Tibial nerve (tissue), 4 donors: ENCODE data around the gene FXYD7. TPM values are rescaled to one million over a fixed set of nuclear protein-coding genes. Genes with fewer than 3 reads are reported as not detected.
A peak's percentile ranks its signal among the peaks of the same experiment; 100 is the strongest.

Source experiments
- DNase-seq, 2 donors: peaks; one replicate each; pipeline ENCODE4 v3.0.0-alpha.2; 2019; ENCODE audit warnings: low spot score in 2 of 2
- H3K27ac ChIP-seq, 4 donors: fragments of 200-600 bp; sonication (generic) in 3 of 4; one replicate each; pipeline ENCODE4 v1.5.1; 2017 to 2019; ENCODE audit warnings: mild to moderate bottlenecking in 1 of 4
- H3K27me3 ChIP-seq, 2 donors: fragments of 200-600 bp; sonication (generic) in 1 of 2; one replicate each; pipeline versions ENCODE4 v1.5.1 to v1.6.0; 2017 to 2019
- H3K36me3 ChIP-seq, 3 donors: fragments of 200-600 bp; sonication (generic); one replicate each; pipeline ENCODE4 v1.5.1; 2018 to 2019
- H3K4me1 ChIP-seq, 4 donors: fragments of 200-600 bp; sonication (generic) in 3 of 4; one replicate each; pipeline ENCODE4 v1.5.1; 2017 to 2019
- H3K4me3 ChIP-seq, 4 donors: fragments of 200-600 bp; sonication (generic) in 3 of 4; one replicate each; pipeline ENCODE4 v1.5.1; 2017 to 2019; ENCODE audit warnings: mild to moderate bottlenecking in 1 of 4, moderate library complexity in 1 of 4
- H3K9me3 ChIP-seq, 4 donors: fragments of 200-600 bp; sonication (generic) in 3 of 4; one replicate each; pipeline ENCODE4 v1.5.1; 2017 to 2019
- EP300 ChIP-seq, 2 donors: sonication (generic); formaldehyde crosslinking; IDR thresholded peaks; one replicate each; pipeline ENCODE4 v1.6.1; 2017; ENCODE audit warnings: antibody characterized with exemption in 2 of 2, mild to moderate bottlenecking in 1 of 2
- POLR2A ChIP-seq, 2 donors: fragments of 450-650 bp; IDR thresholded peaks; one replicate each; pipeline ENCODE4 v1.6.1; 2017; ENCODE audit warnings: antibody characterized with exemption in 2 of 2, mild to moderate bottlenecking in 2 of 2, moderate library complexity in 2 of 2
- WGBS, 2 donors: methylation state at CpG; one replicate each; pipeline ENCODE4 v1.1.5; 2018; 5-methylcytosine and 5-hydroxymethylcytosine counted together
- total RNA-seq, 4 donors: library from RNA; depleted of rRNA; stranded (reverse); fragments of >200 nt; gene quantifications; one replicate each; pipeline ENCODE4 v1.1.0, GENCODE V29; 2016
- TF ChIP-seq, protein P1 (sequence below), 5 experiments: fragments of 200-600 bp in 3 of 5; fragments of 450-650 bp in 2 of 5; sonication (generic) in 3 of 5; IDR thresholded peaks; one replicate each; pipeline ENCODE4 v1.5.1; 2016 to 2019; ENCODE audit warnings: antibody characterized with exemption in 5 of 5, mild to moderate bottlenecking in 3 of 5, moderate library complexity in 2 of 5

FXYD7 gene
- total RNA-seq, 4 donors from 2014 or later, result 2.5 to 5.9 (median 5.7) TPM; not detected in 1

DNA sequence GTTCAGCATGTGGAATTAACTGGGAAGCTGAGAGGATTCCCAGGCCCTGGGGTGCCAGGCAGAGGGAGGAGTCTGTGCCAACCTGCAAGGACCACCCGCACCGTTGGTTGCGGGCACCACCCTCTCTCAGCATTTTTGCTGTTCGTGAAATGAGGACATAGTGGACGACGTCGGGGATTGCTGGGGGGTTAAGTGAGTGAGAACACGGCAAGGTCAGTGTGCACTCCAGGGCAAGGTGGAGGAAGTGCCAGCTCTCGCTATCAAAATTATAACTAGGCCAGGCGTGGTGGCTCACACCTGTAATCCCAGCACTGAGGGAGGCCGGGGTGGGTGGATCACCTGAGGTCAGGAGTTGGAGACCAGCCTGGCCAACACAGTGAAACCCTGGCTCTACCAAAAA lies 25.3 kb upstream of the FXYD7 start:
- TF ChIP-seq, protein P1, sequence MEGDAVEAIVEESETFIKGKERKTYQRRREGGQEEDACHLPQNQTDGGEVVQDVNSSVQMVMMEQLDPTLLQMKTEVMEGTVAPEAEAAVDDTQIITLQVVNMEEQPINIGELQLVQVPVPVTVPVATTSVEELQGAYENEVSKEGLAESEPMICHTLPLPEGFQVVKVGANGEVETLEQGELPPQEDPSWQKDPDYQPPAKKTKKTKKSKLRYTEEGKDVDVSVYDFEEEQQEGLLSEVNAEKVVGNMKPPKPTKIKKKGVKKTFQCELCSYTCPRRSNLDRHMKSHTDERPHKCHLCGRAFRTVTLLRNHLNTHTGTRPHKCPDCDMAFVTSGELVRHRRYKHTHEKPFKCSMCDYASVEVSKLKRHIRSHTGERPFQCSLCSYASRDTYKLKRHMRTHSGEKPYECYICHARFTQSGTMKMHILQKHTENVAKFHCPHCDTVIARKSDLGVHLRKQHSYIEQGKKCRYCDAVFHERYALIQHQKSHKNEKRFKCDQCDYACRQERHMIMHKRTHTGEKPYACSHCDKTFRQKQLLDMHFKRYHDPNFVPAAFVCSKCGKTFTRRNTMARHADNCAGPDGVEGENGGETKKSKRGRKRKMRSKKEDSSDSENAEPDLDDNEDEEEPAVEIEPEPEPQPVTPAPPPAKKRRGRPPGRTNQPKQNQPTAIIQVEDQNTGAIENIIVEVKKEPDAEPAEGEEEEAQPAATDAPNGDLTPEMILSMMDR (IDR thresholded peaks at IDR 0.05), result no peak
- TF ChIP-seq POLR2A (IDR thresholded peaks at IDR 0.05) (no peak), EP300 (IDR thresholded peaks at IDR 0.05) (no peak)
- H3K9me3 ChIP-seq, result no peaks in the 10 kb centered on the region
- H3K36me3 ChIP-seq, result no peaks in the 10 kb centered on the region
- no peak overlapping the region for H3K4me3 ChIP-seq
- peak overlapping the region; percentile 82 to 99 (median 90) for H3K27ac ChIP-seq
- DNase-seq, result no peak
- H3K27me3 ChIP-seq, result no peaks in the 10 kb centered on the region
- WGBS, 2 donors, result 50 to 60% methylated on average over 11 of the region's 11 CpGs
- H3K4me1 ChIP-seq, result peaks cover 0 to 98% (median 41%) of the 10 kb centered on the region in 4 donors

DNA sequence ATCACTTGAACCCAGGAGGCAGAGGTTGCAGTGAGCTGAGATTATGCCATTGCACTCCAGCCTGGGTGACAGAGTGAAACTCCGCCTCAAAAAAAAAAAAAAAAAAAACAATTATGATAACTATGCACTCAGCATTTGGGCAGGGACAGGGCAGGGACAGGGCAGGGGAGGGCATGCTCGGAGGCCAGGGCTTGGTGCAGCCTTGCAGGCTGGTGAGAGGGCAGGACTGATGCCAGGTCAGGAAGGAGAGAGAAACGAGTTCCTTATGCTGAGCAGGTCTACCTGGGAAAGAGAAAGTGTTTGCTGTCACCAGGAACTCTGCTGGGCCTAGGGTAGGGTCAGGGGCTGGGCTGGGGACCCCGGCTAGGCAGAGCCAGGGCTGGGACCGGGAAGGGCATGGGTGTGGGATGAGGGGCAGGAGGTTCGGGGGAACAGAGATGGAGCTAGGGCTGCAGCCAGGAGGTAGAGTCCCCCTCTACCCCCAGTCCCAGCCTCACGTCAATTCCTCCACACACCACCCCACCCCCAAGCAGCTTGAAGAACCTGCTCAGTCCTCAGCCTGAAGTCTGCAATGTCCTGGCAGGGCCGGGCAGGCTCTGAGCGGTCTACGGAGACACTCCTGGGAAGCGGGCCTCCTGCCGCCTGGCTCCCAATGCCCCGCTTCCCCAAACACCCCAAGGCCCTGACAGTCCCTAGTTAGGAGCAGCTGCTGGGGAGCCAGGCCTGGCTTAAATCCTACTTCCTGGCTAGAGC lies 24.6 kb upstream of the FXYD7 start:
- TF ChIP-seq, protein P1 (IDR thresholded peaks at IDR 0.05), result no peak
- TF ChIP-seq EP300 (IDR thresholded peaks at IDR 0.05) (no peak), POLR2A (IDR thresholded peaks at IDR 0.05) (no peak)
- no peak for DNase-seq
- Histone ChIP-seq H3K4me1 (peaks cover 0 to 99% (median 47%) of the 10 kb centered on the region in 4 donors), H3K27ac (peak overlapping the region; percentile 82 to 99 (median 90)), H3K9me3 (no peaks in the 10 kb centered on the region), H3K4me3 (no peak overlapping the region), H3K27me3 (no peaks in the 10 kb centered on the region), H3K36me3 (no peaks in the 10 kb centered on the region)
- 54 to 60% methylated on average over 8 to 13 of the region's 13 CpGs for WGBS, 2 donors

- TF ChIP-seq, protein P1 (IDR thresholded peaks at IDR 0.05), result no peak
- TF ChIP-seq EP300 (IDR thresholded peaks at IDR 0.05) (no peak), POLR2A (IDR thresholded peaks at IDR 0.05) (no peak)
- Histone ChIP-seq H3K9me3 (no peaks in the 10 kb centered on the region), H3K27ac (peak overlapping the region; percentile 82 to 99 (median 90)), H3K4me3 (no peak overlapping the region), H3K4me1 (peaks cover 0 to 99% (median 53%) of the 10 kb centered on the region in 4 donors), H3K27me3 (no peaks in the 10 kb centered on the region), H3K36me3 (no peaks in the 10 kb centered on the region)
- WGBS, 2 donors, result 74% methylated on average over 12 to 14 of the region's 14 CpGs
- no peak for DNase-seq
Observed at GRCh38 chr19:35119091-35119490, 24.0 kb upstream of the FXYD7 start.

DNA sequence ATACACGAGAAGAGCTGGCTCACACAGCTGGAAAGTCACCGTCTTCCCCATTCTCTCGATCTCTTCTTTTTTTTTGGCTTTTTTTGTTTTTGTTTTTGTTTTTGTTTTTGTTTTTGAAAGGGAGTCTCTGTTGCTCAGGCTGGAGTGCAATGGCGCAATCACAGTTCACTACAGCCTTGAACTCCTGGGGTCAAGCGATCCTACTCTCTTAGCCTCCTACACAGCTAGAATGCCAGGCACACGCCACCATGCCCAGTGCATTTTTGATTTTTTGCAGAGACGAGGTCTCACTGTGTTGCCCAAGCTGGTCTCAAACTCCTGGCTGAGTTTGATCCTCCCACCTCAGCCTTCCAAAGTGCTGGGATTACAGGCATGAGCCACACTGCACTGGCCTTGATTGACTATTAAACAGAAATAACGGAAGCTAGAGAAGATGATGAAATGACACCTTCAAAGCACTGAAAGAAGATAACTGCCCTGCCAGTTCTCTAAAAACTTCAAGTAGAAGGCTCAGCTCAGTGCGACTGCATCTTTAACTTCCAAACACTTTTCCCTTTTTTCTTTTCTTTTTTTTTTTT lies 23.4 kb upstream of the FXYD7 start:
- no peaks in the 10 kb centered on the region for H3K36me3 ChIP-seq
- peaks cover 0 to 99% (median 55%) of the 10 kb centered on the region in 4 donors for H3K4me1 ChIP-seq
- TF ChIP-seq POLR2A (IDR thresholded peaks at IDR 0.05) (no peak), EP300 (IDR thresholded peaks at IDR 0.05) (peak in 1 of 2 donors; percentile 56)
- TF ChIP-seq, protein P1 (IDR thresholded peaks at IDR 0.05), result no peak
- no peak for DNase-seq
- no peaks in the 10 kb centered on the region for H3K9me3 ChIP-seq
- H3K4me3 ChIP-seq, result no peak overlapping the region
- no peaks in the 10 kb centered on the region for H3K27me3 ChIP-seq
- H3K27ac ChIP-seq, result peak overlapping the region; percentile 82 to 99 (median 90)
- 42 to 61% methylated on average over 9 of the region's 9 CpGs for WGBS, 2 donors

DNA sequence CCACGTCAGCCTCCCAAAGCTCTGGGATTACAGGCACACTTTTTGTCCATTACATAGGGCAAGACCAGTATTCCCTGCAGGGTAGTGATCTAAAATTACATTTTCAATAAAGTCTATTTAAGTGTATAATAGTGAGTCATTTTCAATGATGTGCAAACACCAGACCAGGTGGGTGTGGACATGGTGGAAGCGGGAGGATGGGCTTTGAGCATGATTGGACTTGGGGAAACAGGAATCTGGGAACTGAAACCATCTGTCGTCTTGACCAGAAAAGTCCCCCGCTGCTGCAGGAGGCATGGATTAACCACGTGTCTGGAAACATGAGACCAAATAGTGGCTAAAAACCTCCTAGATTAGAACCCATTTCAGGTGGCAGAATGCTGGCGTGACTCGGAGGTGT lies 22.6 kb upstream of the FXYD7 start:
- peak in 1 of 2 donors; percentile 61 for DNase-seq
- 46 to 56% methylated on average over 7 of the region's 7 CpGs for WGBS, 2 donors
- Histone ChIP-seq H3K27me3 (no peaks in the 10 kb centered on the region), H3K36me3 (no peaks in the 10 kb centered on the region), H3K4me1 (peaks cover 0 to 99% (median 59%) of the 10 kb centered on the region in 4 donors), H3K4me3 (no peak overlapping the region), H3K9me3 (no peaks in the 10 kb centered on the region), H3K27ac (peak overlapping the region; percentile 82 to 99 (median 90))
- TF ChIP-seq EP300 (IDR thresholded peaks at IDR 0.05), result peak in 1 of 2 donors; percentile 70
- TF ChIP-seq, protein P1 (IDR thresholded peaks at IDR 0.05), result no peak
- peak in 1 of 2 donors; percentile 18 for TF ChIP-seq POLR2A (IDR thresholded peaks at IDR 0.05)
